Activated CD4-positive, alpha-beta T cell treated with anti-CD3 and anti-CD28 coated beads, Interleukin-10, Interleukin-2, amounts not matched to agents 100 ng/mL and 50 ng/mL, durations not matched to agents 16 hours and 8 hours (primary cell): ENCODE results near the gene CENPP.
"Not testable (repeated sequence)": the region's sequence is repeated elsewhere in the genome, so short reads cannot be mapped to it uniquely, and the experiment has no call there.

Source experiments
- DNase-seq: peaks from one replicate; pipeline ENCODE4 v3.0.0-alpha.2; 2020

Gene CENPP

GRCh38 chr9:92619601-92620300 lies 294.0 kb downstream of the CENPP start:
- DNase-seq: no peak

- DNase-seq: no peak
These were observed 295.1 kb downstream of the CENPP start for GRCh38 chr9:92620845-92621244.

- DNase-seq: not testable (repeated sequence)
These were observed 298.2 kb downstream of the CENPP start for GRCh38 chr9:92623936-92624335.

GRCh38 chr9:92626484-92626883 lies 300.7 kb downstream of the CENPP start:
- no peak for DNase-seq

GRCh38 chr9:92627651-92628050 lies 301.9 kb downstream of the CENPP start:
- no peak for DNase-seq

GRCh38 chr9:92631452-92632343 lies 305.9 kb downstream of the CENPP start:
- DNase-seq: peak; percentile 13

- no peak for DNase-seq
These were observed 306.9 kb downstream of the CENPP start for GRCh38 chr9:92632641-92633040.

GRCh38 chr9:92633614-92634278 lies 308.0 kb downstream of the CENPP start:
- no peak for DNase-seq

- DNase-seq: peak; percentile 67
These were observed 309.2 kb downstream of the CENPP start for GRCh38 chr9:92634712-92635605.

- DNase-seq: no peak
These were observed 310.0 kb downstream of the CENPP start for GRCh38 chr9:92635760-92636159.

- no peak for DNase-seq
These were observed 310.9 kb downstream of the CENPP start for GRCh38 chr9:92636627-92637026.

GRCh38 chr9:92637326-92637725 lies 311.6 kb downstream of the CENPP start:
- no peak for DNase-seq

GRCh38 chr9:92637886-92638620 lies 312.3 kb downstream of the CENPP start:
- no peak for DNase-seq

GRCh38 chr9:92638621-92639101 lies 312.9 kb downstream of the CENPP start:
- DNase-seq: no peak

GRCh38 chr9:92639124-92639523 lies 313.4 kb downstream of the CENPP start:
- DNase-seq: no peak

- DNase-seq: no peak
These were observed 314.1 kb downstream of the CENPP start for GRCh38 chr9:92639791-92640271.

- no peak for DNase-seq
These were observed 314.8 kb downstream of the CENPP start for GRCh38 chr9:92640398-92641091.

- no peak for DNase-seq
These were observed 315.5 kb downstream of the CENPP start for GRCh38 chr9:92641092-92641809.

GRCh38 chr9:92642041-92642451 lies 316.3 kb downstream of the CENPP start:
- no peak for DNase-seq

- DNase-seq: no peak
These were observed 316.8 kb downstream of the CENPP start for GRCh38 chr9:92642564-92642963.
